Type B pancreatic cell (in vitro differentiated cells): ENCODE measurements around the gene SLC39A1. TPM values are rescaled to one million over a fixed set of nuclear protein-coding genes. Genes with fewer than 3 reads are reported as not detected.

Experiments
- DNase-seq: peaks from one replicate; pipeline ENCODE4 v3.0.0; 2021; ENCODE audit warnings: mixed read lengths; ENCODE audit not compliant: unreplicated experiment; ENCODE audit errors: extremely low spot score
- H3K27ac Mint-ChIP-seq: 2 replicates; pipeline ENCODE4 v1.8.0; 2021; ENCODE audit warnings: mild to moderate bottlenecking, mixed read lengths
- H3K27me3 Mint-ChIP-seq: 2 replicates; pipeline ENCODE4 v1.8.0; 2021; ENCODE audit warnings: mixed read lengths
- H3K36me3 Mint-ChIP-seq: 2 replicates; pipeline ENCODE4 v1.8.0; 2021; ENCODE audit warnings: mixed read lengths
- H3K4me1 Mint-ChIP-seq: one replicate; pipeline ENCODE4 v1.8.0; 2021; ENCODE audit warnings: mixed read lengths; ENCODE audit not compliant: unreplicated experiment
- H3K4me3 Mint-ChIP-seq: 2 replicates; pipeline ENCODE4 v1.8.0; 2021; ENCODE audit warnings: mild to moderate bottlenecking, mixed read lengths
- H3K9me3 Mint-ChIP-seq: 2 replicates; pipeline ENCODE4 v1.8.0; 2021; ENCODE audit warnings: mixed read lengths
- CTCF ChIP-seq: fragments of 200-600 bp; sonication (generic); conservative IDR thresholded peaks from 2 replicates; pipeline ENCODE4 v1.5.0; 2021; ENCODE audit warnings: antibody characterized with exemption, mild to moderate bottlenecking
- total RNA-seq: library from RNA; stranded (reverse); gene quantifications from 2 replicates; pipeline ENCODE4 v1.2.1, GENCODE V29; 2021; ENCODE audit warnings: low replicate concordance

The SLC39A1 gene
- total RNA-seq, 1 donor from 2014 or later, result 75.7 TPM

DNA sequence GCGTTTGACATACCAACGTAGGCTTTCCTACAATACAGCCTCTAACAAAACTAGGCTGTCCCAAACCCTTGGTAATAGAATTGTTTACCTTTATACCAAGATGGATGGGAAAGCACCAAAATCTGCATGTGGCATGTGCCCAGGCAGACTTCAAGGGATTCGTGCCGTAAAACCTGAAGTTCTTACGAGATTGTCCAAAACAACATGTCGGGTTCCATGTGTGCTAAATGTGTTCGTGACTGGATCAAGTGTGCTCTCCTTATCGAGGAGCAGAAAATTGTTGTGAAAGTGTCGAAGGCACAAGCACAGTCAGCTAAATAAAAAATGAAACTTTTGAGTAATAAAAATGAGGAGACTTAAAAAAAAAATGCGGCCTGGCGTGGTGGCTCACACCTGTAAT is 32.3 kb upstream of the SLC39A1 start:
- Mint-ChIP-seq H3K9me3 (no peaks in the 10 kb centered on the region), H3K27me3 (no peaks in the 10 kb centered on the region), H3K4me3 (peak overlapping the region; percentile 26), H3K36me3 (peaks cover 29% of the 10 kb centered on the region), H3K27ac (peak overlapping the region; percentile 32), H3K4me1 (peaks cover 17% of the 10 kb centered on the region)
- no peak for DNase-seq
- no peak for TF ChIP-seq CTCF

DNA sequence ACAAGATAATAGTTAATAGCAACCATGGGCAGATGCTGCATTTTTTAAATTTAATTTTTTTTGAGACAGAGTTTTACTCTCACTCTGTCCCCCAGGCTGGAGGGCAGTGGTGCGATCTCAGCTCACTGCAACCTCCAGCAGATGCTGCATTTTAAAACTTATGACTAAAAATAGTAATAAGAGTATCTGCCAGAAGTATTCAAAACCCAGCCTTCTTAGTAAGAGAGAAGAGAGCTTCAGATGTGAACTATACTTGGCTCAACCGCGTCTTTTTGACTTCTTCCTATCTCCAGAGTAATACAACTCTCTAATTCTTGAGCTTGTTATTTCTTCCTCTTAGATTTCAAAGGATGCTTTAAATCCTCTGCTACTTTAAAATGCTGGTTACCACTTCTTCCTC is 31.9 kb upstream of the SLC39A1 start:
- no peaks in the 10 kb centered on the region for H3K27me3 Mint-ChIP-seq
- H3K4me1 Mint-ChIP-seq, result peaks cover 22% of the 10 kb centered on the region
- TF ChIP-seq CTCF, result no peak
- H3K4me3 Mint-ChIP-seq, result peak overlapping the region; percentile 26
- DNase-seq, result no peak
- H3K9me3 Mint-ChIP-seq, result peaks cover 3% of the 10 kb centered on the region
- peak overlapping the region; percentile 32 for H3K27ac Mint-ChIP-seq
- H3K36me3 Mint-ChIP-seq, result peaks cover 33% of the 10 kb centered on the region

DNA sequence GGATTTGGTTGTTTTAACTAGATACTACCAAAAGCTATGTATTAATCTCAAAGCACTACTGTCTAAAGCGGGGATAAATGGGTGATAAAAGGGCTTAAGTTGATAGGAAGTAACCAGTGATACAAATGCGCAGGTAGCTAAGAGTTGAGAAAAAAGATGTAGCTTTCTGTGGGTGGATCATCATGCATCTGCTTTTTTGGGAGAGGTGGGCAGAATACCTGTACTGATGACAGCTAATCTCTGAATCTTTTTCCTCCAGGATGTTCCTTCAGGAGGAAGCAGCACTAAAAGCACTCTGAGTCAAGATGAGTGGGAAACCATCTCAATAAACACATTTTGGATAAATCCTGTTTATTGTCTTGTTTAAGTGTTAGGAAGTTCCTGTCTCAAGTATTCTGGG is 28.5 kb upstream of the SLC39A1 start:
- H3K36me3 Mint-ChIP-seq, result peaks cover 33% of the 10 kb centered on the region
- peak overlapping the region; percentile 96 for H3K4me3 Mint-ChIP-seq
- no peak for DNase-seq
- H3K9me3 Mint-ChIP-seq, result peaks cover 4% of the 10 kb centered on the region
- H3K27ac Mint-ChIP-seq, result peak overlapping the region; percentile 95
- TF ChIP-seq CTCF, result no peak
- no peaks in the 10 kb centered on the region for H3K27me3 Mint-ChIP-seq
- H3K4me1 Mint-ChIP-seq, result peaks cover 25% of the 10 kb centered on the region

- peaks cover 33% of the 10 kb centered on the region for H3K36me3 Mint-ChIP-seq
- no peaks in the 10 kb centered on the region for H3K27me3 Mint-ChIP-seq
- H3K27ac Mint-ChIP-seq, result peak overlapping the region; percentile 95
- no peak for DNase-seq
- TF ChIP-seq CTCF, result no peak
- peaks cover 4% of the 10 kb centered on the region for H3K9me3 Mint-ChIP-seq
- peak overlapping the region; percentile 96 for H3K4me3 Mint-ChIP-seq
- peaks cover 31% of the 10 kb centered on the region for H3K4me1 Mint-ChIP-seq
These were observed 27.9 kb upstream of the SLC39A1 start for GRCh38 chr1:153991151-153991630.

DNA sequence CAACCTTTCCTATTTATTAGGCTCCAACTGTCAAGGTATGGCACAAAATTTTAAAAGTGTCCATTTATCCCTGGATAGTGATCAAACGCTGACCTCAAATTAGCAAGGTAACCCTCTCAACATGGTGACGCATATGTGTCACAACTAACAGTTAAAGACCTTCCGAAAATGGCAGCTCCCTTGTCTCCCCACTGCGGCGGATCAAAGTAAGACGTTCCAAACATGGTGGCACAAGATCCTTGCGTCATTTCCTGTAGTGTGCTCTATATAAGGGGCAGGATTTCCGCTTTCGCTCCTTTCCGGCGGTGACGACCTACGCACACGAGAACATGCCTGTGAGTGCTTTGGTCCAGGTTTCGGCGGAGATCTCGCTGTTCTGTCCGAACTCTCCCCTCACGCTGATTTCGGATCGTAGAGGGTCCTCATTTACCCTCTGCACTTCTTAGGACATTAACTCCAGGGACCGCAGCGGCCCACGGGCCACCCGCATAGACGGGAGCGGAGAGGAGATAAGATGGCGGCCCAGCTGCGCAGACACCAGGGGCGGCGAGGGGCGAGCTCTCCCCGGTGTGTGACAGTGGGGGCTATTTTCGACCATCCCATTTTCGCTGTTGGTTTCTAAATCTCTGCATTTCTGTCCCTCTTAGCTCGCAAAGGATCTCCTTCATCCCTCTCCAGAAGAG is 27.3 kb upstream of the SLC39A1 start, which contains the start of gene RPS27:
RPS27 (plus strand) TSS at position 295 of the 683 bp plus-strand sequence; CDS start at position 330, 35 bp downstream.
- H3K4me1 Mint-ChIP-seq, result peaks cover 31% of the 10 kb centered on the region
- H3K9me3 Mint-ChIP-seq, result peaks cover 4% of the 10 kb centered on the region
- no peak for TF ChIP-seq CTCF
- H3K27me3 Mint-ChIP-seq, result no peaks in the 10 kb centered on the region
- peak within 1 kb of the TSS; percentile 96 for H3K4me3 Mint-ChIP-seq
- peak within 1 kb of the TSS; percentile 95 for H3K27ac Mint-ChIP-seq
- peaks cover 31% of the 10 kb centered on the region for H3K36me3 Mint-ChIP-seq
- DNase-seq, result peak; percentile 82
